Measurements from ENCODE around the gene KIAA0232. TPM values are rescaled to one million over a fixed set of nuclear protein-coding genes. Genes with fewer than 3 reads are reported as not detected.
A peak's percentile ranks its signal among the peaks of the same experiment; 100 is the strongest.

The KIAA0232 gene
- total RNA-seq, 4 donors from 2014 or later: 39.4 to 66.6 (median 47.1) TPM

GRCh38 chr4:6839579-6839978, 57.1 kb downstream of the KIAA0232 start:
- no peaks in the 10 kb centered on the region for H3K9me3 ChIP-seq
- no peak for TF ChIP-seq POLR2A (IDR thresholded peaks at IDR 0.05)
- no peak for TF ChIP-seq EP300 (IDR thresholded peaks at IDR 0.05)
- TF ChIP-seq CTCF (IDR thresholded peaks at IDR 0.05): no peak
- TF ChIP-seq POLR2AphosphoS5 (IDR thresholded peaks at IDR 0.05): no peak
- H3K27ac ChIP-seq: peak overlapping the region in 3 of 4 donors; percentile 14 to 68 (median 49)
- 70 to 75% methylated on average over 3 to 4 of the region's 4 CpGs for WGBS, 2 donors (ENCODE audit: low coverage in 1 of 2)
- ATAC-seq: no peak
- H3K36me3 ChIP-seq: peaks cover 0 to 33% of the 10 kb centered on the region in 2 donors
- H3K27me3 ChIP-seq: no peaks in the 10 kb centered on the region
- no peak overlapping the region for H3K4me3 ChIP-seq
- H3K4me1 ChIP-seq: peaks cover 5 to 39% (median 12%) of the 10 kb centered on the region in 3 donors

- peaks cover 5 to 39% (median 12%) of the 10 kb centered on the region in 3 donors for H3K4me1 ChIP-seq
- H3K27ac ChIP-seq: peak overlapping the region in 3 of 4 donors; percentile 27 to 68 (median 49)
- 17 to 38% methylated on average over 6 to 7 of the region's 8 CpGs for WGBS, 2 donors (ENCODE audit: low coverage in 1 of 2)
- TF ChIP-seq EP300 (IDR thresholded peaks at IDR 0.05) (no peak), POLR2A (IDR thresholded peaks at IDR 0.05) (no peak), POLR2AphosphoS5 (IDR thresholded peaks at IDR 0.05) (peak; percentile 36)
- no peaks in the 10 kb centered on the region for H3K27me3 ChIP-seq
- peaks cover 0 to 35% of the 10 kb centered on the region in 2 donors for H3K36me3 ChIP-seq
- H3K4me3 ChIP-seq: no peak overlapping the region
- peak; percentile 46 for ATAC-seq
- no peaks in the 10 kb centered on the region for H3K9me3 ChIP-seq
Observed at GRCh38 chr4:6840062-6840976, 57.8 kb downstream of the KIAA0232 start.

- Histone ChIP-seq H3K9me3 (no peaks in the 10 kb centered on the region), H3K27me3 (no peaks in the 10 kb centered on the region), H3K4me3 (no peak overlapping the region), H3K27ac (no peak overlapping the region), H3K4me1 (peaks cover 3 to 42% (median 5%) of the 10 kb centered on the region in 3 donors), H3K36me3 (peaks cover 0 to 42% of the 10 kb centered on the region in 2 donors)
- TF ChIP-seq CTCF (IDR thresholded peaks at IDR 0.05) (no peak), POLR2AphosphoS5 (IDR thresholded peaks at IDR 0.05) (no peak), POLR2A (IDR thresholded peaks at IDR 0.05) (no peak), EP300 (IDR thresholded peaks at IDR 0.05) (no peak)
- ATAC-seq: no peak
- WGBS, 2 donors (ENCODE audit: low coverage in 1 of 2): 86% methylated on average over 1 of the region's 1 CpG; no CpG with 5 or more reads in 1 of the 2 donors
Observed at GRCh38 chr4:6845027-6845426, 62.5 kb downstream of the KIAA0232 start.

GRCh38 chr4:6845574-6845973, 63.0 kb downstream of the KIAA0232 start:
- Histone ChIP-seq H3K4me3 (no peak overlapping the region), H3K27ac (no peak overlapping the region), H3K27me3 (no peaks in the 10 kb centered on the region), H3K36me3 (peaks cover 0 to 42% of the 10 kb centered on the region in 2 donors), H3K9me3 (no peaks in the 10 kb centered on the region), H3K4me1 (peaks cover 0 to 36% (median 3%) of the 10 kb centered on the region in 3 donors)
- TF ChIP-seq EP300 (IDR thresholded peaks at IDR 0.05): no peak
- no peak for ATAC-seq
- 93 to 95% methylated on average over 6 of the region's 6 CpGs for WGBS, 2 donors (ENCODE audit: low coverage in 1 of 2)

- no peak for ATAC-seq
- H3K36me3 ChIP-seq: peaks cover 0 to 45% of the 10 kb centered on the region in 2 donors
- no peak overlapping the region for H3K4me3 ChIP-seq
- H3K27me3 ChIP-seq: no peaks in the 10 kb centered on the region
- TF ChIP-seq EP300 (IDR thresholded peaks at IDR 0.05): no peak
- no peak for TF ChIP-seq CTCF (IDR thresholded peaks at IDR 0.05)
- no peak for TF ChIP-seq POLR2AphosphoS5 (IDR thresholded peaks at IDR 0.05)
- no peak for TF ChIP-seq POLR2A (IDR thresholded peaks at IDR 0.05)
- 44 to 51% methylated on average over 2 of the region's 2 CpGs for WGBS, 2 donors (ENCODE audit: low coverage in 1 of 2)
- no peak overlapping the region for H3K27ac ChIP-seq
- peaks cover 0 to 21% (median 3%) of the 10 kb centered on the region in 3 donors for H3K4me1 ChIP-seq
- H3K9me3 ChIP-seq: peaks cover 0 to under 1% (median 0%) of the 10 kb centered on the region in 3 donors
Observed at GRCh38 chr4:6847178-6847577, 64.7 kb downstream of the KIAA0232 start.

All from gastroesophageal sphincter (tissue), 4 donors.